Body of pancreas (tissue), 4 donors: ENCODE data around the gene DIP2A. TPM values are rescaled to one million over a fixed set of nuclear protein-coding genes. Genes with fewer than 3 reads are reported as not detected.

Source experiments
- ATAC-seq: fragments of 150-250 bp; one replicate; pipeline ENCODE4 v1.9.1; 2016
- DNase-seq, 4 donors: peaks; one replicate each; pipeline ENCODE4 v3.0.0-alpha.2; 2019
- H3K27ac ChIP-seq, 4 donors: fragments of 200-600 bp; sonication (generic); 1 replicate in 3 of 4; 2 replicates in 1 of 4; pipeline versions ENCODE4 v1.5.1 to v1.6.1; 2016 to 2019; ENCODE audit warnings: mild to moderate bottlenecking in 1 of 4, mixed read lengths in 1 of 4, moderate library complexity in 1 of 4
- H3K27me3 ChIP-seq, 2 donors: fragments of 200-600 bp; sonication (generic); one replicate each; pipeline ENCODE4 v1.6.0; 2016; ENCODE audit warnings: mild to moderate bottlenecking in 1 of 2
- H3K36me3 ChIP-seq, 2 donors: fragments of 200-600 bp; sonication (generic); replicated peaks in 1 of 2; 2 replicates each; pipeline ENCODE4 v1.5.1; 2016; ENCODE audit warnings: low read depth in 2 of 2; ENCODE audit not compliant: insufficient read depth in 1 of 2
- H3K4me1 ChIP-seq: fragments of 200-600 bp; sonication (generic); one replicate; pipeline ENCODE4 v1.6.0; 2016
- H3K4me3 ChIP-seq, 2 donors: fragments of 200-600 bp; sonication (generic); 1 replicate in 1 of 2; 2 replicates in 1 of 2; pipeline ENCODE4 v1.5.1; 2016 to 2019
- H3K9me3 ChIP-seq, 3 donors: fragments of 200-600 bp; sonication (generic); 1 replicate in 2 of 3; 2 replicates in 1 of 3; pipeline ENCODE4 v1.5.1; 2016
- CTCF ChIP-seq, 7 experiments: fragments of 450-650 bp in 4 of 7; fragments of 200-600 bp in 3 of 7; sonication (generic) in 3 of 7; IDR thresholded peaks; one replicate each; pipeline ENCODE4 v1.5.1; 2016 to 2019; ENCODE audit warnings: antibody characterized with exemption in 7 of 7
- POLR2A ChIP-seq, 3 donors: fragments of 450-650 bp; IDR thresholded peaks; one replicate each; pipeline ENCODE4 v1.6.1; 2016; ENCODE audit warnings: antibody characterized with exemption in 3 of 3, mild to moderate bottlenecking in 2 of 3
- WGBS, 2 donors: methylation state at CpG; one replicate each; pipeline ENCODE4 v1.1.5; 2017; 5-methylcytosine and 5-hydroxymethylcytosine counted together
- intact Hi-C: fragments of 100-400 bp; cut with DNase I; formaldehyde crosslinking; loops from one replicate; pipeline ENCODE4 v1.15.1; 2023
- total RNA-seq, 2 donors: library from RNA; depleted of rRNA; stranded (reverse); fragments of >200 nt; gene quantifications; one replicate each; pipeline ENCODE4 v1.1.0, GENCODE V29; 2016

Gene DIP2A
- total RNA-seq, 2 donors from 2014 or later: 28.5 to 44.2 TPM

GRCh38 chr21:46559291-46559983 lies 100.7 kb downstream of the DIP2A start:
- peaks cover 0 to 15% of the 10 kb centered on the region in 2 donors for H3K36me3 ChIP-seq

DNA sequence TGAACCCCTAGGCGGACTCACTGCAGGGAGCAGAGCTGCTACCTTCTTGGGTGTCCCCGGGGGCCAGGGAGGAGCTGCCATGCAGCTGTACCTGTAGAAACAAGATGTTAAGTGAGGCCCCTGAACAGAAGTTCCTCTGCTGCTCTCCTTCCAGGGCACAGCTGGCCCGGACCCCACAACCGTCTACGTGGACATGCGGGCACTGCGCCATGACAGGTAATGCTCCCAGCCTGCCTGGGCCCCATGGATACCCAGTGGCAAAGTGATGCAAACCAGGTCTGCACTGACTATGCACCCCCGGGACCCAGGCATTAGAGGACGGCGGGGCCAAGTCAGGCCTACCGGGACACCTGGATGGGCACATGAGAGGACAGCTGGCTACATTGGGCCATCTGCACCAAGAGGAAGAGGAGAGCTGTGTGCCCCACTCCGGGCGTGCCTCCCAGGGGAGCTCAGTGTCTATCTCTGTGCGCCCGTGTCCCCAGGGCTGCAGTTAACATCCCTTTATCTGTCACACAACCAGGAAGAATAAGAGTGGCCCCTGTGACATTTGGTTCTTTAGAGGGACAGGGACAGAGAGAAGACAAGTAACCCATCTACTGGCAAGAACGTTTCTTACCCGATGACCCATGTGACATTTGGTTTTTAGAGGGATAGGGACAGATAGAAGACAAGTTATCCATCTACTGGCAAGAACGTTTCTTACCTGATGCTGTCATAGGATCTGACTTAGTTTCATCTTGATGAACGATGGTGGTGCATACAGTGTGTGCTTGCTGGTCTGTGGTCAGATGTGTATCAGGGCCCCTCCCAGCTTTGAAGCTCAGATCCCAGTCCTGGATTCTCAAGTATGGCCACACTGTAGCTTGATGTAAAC lies 102.1 kb downstream of the DIP2A start:
- TF ChIP-seq POLR2A (IDR thresholded peaks at IDR 0.05) (no peak), CTCF (IDR thresholded peaks at IDR 0.05) (no peak)
- Histone ChIP-seq H3K36me3 (peaks cover 0 to 16% of the 10 kb centered on the region in 2 donors), H3K4me1 (peaks cover 6% of the 10 kb centered on the region), H3K9me3 (no peaks in the 10 kb centered on the region), H3K27me3 (no peaks in the 10 kb centered on the region), H3K4me3 (no peak overlapping the region), H3K27ac (no peak overlapping the region)
- no peak for ATAC-seq
- intact Hi-C loops: no loop called here
- 88 to 90% methylated on average over 10 to 18 of the region's 19 CpGs for WGBS, 2 donors
- no peak for DNase-seq

More at GRCh38 chr21:46559291-46559983, 100.7 kb downstream of the DIP2A start:
- no peaks in the 10 kb centered on the region for H3K27me3 ChIP-seq
- peak overlapping the region in 1 of 4 donors; percentile 34 for H3K27ac ChIP-seq
- no peaks in the 10 kb centered on the region for H3K9me3 ChIP-seq
- no peak for DNase-seq
- ATAC-seq: no peak
- intact Hi-C loops: no loop called here
- peaks cover 6% of the 10 kb centered on the region for H3K4me1 ChIP-seq
- no peak overlapping the region for H3K4me3 ChIP-seq
- WGBS, 2 donors: 73 to 80% methylated on average over 10 to 16 of the region's 16 CpGs
- TF ChIP-seq POLR2A (IDR thresholded peaks at IDR 0.05) (no peak), CTCF (IDR thresholded peaks at IDR 0.05) (no peak)

- TF ChIP-seq POLR2A (IDR thresholded peaks at IDR 0.05) (no peak), CTCF (IDR thresholded peaks at IDR 0.05) (no peak)
- Histone ChIP-seq H3K9me3 (no peaks in the 10 kb centered on the region), H3K27ac (no peak overlapping the region), H3K36me3 (peaks cover 0 to 18% of the 10 kb centered on the region in 2 donors), H3K4me3 (no peak overlapping the region), H3K27me3 (no peaks in the 10 kb centered on the region), H3K4me1 (peaks cover 6% of the 10 kb centered on the region)
- 92 to 93% methylated on average over 17 to 19 of the region's 19 CpGs for WGBS, 2 donors
- intact Hi-C loops: no loop called here
- no peak for ATAC-seq
- DNase-seq: no peak
Measured at GRCh38 chr21:46561445-46562090, 102.9 kb downstream of the DIP2A start.

DNA sequence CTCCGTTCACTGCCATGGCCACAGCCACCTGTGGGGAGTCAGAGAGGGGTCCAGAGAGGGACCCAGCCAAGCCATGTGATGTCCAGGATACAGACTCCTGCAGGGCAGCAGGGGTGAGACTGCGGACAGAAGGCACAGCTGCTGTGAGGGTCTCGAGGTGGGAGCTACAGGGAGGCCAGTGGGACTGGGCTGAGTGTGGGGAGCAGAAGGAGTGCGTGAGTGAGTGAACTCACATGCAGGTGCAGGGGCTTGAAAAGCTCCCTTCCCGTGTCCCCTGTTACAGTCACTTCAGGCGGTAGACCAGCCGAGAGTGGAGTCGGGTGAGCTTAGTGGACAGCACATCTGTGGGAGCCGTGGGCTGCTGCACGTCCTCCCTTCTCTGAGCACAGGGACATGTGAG lies 103.8 kb downstream of the DIP2A start:
- DNase-seq: no peak
- Histone ChIP-seq H3K4me1 (peaks cover 6% of the 10 kb centered on the region), H3K4me3 (no peak overlapping the region), H3K27me3 (no peaks in the 10 kb centered on the region), H3K9me3 (no peaks in the 10 kb centered on the region), H3K36me3 (peaks cover 0 to 22% of the 10 kb centered on the region in 2 donors), H3K27ac (no peak overlapping the region)
- TF ChIP-seq CTCF (IDR thresholded peaks at IDR 0.05) (no peak), POLR2A (IDR thresholded peaks at IDR 0.05) (no peak)
- WGBS, 2 donors: 87 to 90% methylated on average over 8 to 10 of the region's 10 CpGs
- intact Hi-C loops: no loop called here
- ATAC-seq: no peak
